CD4-positive, alpha-beta T cell treated with Interleukin-15 for 1 hour (primary cell): Measurements from ENCODE around the gene GLIS2.
A peak's percentile ranks its signal among the peaks of the same experiment; 100 is the strongest.

Experiments used
- DNase-seq: peaks from one replicate; pipeline ENCODE4 v3.0.0-alpha.2; 2020

The GLIS2 gene

DNA sequence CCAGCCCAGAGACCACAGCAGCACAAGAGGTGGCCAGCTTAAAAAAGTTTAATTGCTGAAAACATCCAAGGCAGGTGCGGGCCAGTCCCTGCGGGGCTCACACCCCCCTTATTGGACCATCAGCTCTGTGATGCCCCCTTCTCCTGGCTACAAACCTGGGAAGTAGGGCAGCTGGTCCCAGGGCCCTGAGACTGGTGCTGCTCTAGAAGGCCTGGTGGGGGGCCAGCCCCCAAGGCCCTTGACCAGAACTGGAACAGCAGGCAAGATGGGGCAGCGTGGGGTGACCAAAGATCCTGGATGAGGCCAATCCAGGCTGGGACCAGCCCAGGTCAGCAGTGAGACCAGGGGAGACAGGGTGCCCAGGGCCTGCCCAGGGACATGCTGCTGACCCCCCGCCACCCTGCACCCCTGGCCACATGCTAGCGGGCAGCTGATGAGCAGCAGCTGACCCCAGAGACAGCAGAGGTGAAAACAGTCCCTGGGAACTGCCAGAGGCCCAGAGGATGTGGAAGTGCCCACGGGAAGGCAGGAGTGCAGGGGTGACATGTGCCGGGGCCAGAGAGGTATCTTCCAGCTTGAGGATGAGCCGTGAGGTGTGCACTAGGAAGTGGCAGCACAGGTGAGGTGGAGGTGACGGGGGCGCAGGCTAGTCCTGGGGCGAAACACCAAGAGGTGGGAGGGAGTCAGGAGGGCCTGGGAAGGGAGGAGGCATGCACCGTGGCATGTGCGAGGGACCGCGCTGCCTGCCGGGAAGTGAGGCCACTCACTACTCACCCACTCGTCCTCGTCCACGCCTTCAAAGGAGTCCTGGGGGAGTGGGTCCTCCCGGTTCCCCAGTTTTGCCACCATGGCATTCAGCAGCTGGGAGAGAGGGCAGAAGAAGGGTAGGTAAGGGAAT is 38.9 kb downstream of the GLIS2 start:
- no peak for DNase-seq

GRCh38 chr16:4356820-4357219 is 41.0 kb downstream of the GLIS2 start:
- no peak for DNase-seq

DNA sequence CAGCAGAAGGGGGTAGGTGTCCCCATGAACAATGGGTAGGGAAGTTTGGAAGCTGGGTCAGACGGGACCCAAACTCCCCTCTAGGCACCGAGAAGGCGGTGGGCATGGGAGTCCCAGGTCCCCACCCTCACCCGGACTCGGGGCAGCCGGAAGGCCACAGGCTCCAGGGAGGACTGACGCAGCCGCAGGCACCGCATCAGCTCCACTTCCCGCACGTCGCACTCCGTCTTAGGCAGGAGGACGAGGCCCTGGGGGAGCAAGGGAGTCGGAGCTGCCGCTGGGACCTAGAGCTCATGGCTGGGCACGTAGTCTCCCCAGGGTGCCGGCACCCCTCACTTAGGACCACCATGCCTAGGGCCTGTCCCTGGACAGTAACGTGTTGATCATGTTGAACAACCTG is 42.4 kb downstream of the GLIS2 start:
- DNase-seq = no peak

GRCh38 chr16:4358831-4359561 is 43.1 kb downstream of the GLIS2 start:
- DNase-seq = peak; percentile 46

DNA sequence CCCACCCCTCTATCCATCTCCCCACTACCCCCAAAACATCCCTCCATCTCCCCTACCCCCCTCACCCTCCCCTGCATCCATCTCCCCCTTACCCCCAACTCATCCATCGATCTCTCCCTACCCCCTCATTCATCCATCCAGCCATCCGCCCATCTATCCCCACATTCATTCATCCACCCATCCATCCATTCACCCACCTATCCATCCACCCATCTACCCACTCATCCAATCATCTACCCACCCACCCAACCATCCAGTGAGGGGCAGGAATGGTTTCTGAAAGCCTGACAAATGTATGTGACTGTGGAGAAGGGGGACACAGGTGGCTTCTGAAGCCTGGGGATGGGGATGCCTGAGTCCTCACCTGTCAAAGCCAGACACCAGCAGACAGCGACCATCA is 44.0 kb downstream of the GLIS2 start:
- no peak for DNase-seq

DNA sequence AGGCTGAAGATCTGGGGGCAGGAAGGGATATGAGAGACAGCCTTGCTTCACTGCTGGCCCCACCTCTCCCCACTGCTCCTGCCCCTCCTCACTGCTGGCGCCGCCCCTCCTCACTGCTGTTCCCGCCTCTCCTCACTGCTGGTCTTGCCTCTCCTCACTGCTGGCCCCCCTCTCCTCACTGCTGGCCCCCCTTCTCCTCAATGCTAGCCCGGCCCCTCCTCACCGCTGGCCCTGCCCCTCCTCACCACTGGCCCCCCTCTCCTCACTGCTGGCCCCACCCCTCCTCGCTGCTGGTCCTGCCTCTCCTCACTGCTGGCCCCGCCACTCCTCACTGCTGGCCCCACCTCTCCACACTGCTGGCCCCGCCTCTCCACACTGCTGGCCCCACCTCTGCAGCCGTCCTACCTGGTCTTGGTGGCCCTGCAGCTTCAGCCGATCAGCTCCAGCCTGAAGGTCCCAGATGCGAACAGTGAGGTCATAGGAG is 44.7 kb downstream of the GLIS2 start:
- DNase-seq = no peak

- no peak for DNase-seq
Measured at GRCh38 chr16:4361033-4361943, 45.4 kb downstream of the GLIS2 start.

DNA sequence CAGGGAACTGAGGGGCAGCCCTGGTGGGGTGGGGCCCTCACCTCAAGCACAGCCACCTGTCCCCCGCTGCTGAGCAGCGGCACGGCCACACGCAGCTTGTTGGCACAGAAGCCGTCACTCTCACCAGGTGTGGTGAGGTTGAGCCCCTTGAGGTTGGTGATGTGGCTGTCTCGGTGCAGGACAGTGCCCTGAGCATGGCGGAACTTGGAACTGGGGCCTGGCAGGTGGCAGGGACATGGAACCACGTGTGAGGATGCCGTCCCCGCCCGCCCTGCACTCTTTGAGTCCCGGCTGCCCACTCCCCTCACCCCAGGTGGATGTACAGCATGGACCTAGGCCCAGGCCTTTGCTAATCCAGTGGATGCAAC is 46.1 kb downstream of the GLIS2 start:
- DNase-seq = no peak

DNA sequence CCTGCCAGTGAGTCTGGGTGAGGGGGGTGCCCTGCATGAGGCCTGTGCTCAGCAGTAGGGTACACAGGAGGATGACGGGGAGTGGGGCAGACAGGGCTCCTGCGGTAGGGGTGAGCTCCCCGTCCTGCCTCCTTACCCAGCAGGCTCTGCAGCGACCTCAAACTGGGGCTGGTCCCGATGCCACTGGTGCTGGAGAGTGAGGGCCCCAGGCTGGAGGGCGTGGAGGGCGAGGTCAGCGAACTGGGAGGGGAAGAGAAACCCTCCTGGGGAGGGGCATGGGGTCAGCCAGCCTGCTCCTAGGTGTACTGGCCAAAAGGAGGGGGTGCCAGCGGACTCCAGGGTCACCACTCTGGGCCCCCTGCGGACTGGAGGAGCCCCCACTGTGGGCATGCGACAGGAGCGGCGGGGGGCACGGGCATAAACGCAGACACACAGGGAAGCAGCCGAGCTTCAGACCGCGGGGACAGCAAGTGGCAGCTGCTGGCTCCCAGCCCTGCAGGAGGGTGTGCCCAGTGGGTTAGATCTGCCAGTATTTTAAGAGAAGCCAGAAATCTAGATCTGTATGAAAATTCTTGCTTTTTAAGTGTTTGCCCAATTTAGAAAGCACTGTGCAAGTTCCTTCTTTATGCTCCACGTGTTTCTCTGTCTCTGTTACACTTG is 46.7 kb downstream of the GLIS2 start:
- DNase-seq = no peak

GRCh38 chr16:4364196-4365013 is 48.5 kb downstream of the GLIS2 start:
- no peak for DNase-seq

DNA sequence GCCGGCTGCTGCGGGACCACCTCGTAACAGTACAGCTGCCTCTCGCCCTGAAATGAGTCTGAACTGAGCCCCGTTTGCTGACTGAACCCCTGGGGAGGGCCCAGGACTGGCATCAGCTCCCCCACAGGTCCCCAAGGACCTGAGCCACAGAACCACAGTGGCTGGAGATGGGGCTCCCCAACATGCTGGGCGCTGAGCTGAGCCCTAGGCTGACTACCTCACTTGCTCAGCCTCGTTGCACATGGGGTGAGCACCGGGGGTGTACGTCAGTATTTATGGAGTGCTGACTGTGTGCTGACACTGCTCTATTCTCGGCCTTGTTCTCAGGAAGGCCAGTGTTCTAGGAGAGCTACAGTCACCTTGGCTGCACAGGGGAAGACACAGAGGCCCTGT is 49.1 kb downstream of the GLIS2 start:
- DNase-seq = peak; percentile 62

DNA sequence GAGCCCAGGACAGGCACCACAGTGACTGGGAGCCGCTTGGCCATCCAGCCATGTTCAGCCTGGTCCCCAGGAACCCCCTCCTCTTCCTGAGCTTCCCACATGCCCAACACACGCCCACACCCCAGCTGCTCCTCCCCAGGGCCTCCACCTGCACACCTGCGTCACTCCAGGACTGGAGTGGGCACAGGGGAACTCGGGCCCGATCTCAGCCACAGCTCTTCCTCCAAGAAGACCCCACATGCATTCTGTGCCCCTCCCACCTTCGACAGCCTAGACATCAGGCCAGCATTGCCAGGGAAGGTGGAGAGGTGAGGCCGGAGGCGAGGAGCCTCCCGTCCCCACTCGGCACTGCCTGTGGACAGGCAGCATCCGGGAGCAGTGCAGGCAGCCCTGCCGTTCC is 49.7 kb downstream of the GLIS2 start:
- no peak for DNase-seq

- DNase-seq = no peak
Measured at GRCh38 chr16:4366016-4366415, 50.1 kb downstream of the GLIS2 start.

DNA sequence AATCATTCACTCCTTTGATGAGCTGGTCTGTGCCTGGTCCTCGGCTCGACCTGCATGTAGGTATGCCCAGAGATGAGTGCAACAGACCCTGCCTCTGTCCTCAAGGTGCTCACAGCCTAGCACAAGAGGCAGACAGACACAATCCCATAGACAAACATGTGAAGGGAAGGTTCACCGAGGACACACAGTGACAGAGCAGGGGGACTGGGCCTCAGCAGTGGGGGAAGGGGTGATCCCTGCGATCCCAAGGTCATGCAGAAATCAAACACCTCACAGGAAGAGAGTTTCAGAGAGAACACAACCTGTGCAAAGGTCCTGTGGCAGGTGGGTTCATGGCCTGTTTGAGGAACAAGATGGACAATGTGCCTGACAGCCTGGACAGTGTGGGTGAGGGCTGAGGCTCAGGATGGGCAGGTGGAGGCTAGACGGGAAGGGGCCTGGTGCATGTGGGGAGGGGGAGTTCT is 51.6 kb downstream of the GLIS2 start:
- no peak for DNase-seq

DNA sequence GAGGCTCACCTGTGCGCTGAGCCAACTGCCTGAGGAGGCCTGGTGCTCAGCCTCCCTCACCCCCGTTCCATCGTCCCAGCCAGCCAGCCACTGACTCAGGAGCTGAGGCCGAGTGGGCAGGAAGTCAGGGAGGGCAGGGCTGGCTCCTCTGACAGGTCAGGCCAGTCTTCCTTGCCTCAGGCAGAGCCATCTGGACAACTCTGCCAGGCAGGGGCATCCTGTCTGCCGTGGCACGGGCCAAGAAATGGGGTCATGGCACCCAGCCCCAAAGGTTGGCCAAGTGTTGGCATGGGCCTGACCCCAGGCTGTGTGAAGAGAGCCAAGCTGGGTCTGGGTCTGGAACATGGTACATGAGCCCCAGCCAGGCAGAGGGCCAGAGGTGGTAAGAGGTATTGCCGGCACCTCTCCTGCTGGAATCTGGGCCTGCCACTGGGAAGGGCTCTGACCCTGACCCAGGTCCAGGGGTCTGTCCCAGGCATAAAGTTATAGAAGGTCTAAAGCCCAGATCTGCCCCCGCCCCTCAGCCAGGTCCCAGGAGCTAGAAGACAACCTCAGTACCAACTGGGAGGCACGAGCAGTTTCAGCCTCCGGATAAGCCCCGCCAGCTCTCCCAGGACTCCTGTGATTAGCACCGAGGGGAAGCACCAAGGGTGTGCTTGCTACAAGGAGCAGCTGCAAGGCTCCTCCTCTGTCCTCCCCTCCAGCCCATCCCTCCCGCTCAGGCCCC is 53.3 kb downstream of the GLIS2 start:
- DNase-seq = no peak

- no peak for DNase-seq
Measured at GRCh38 chr16:4370151-4370550, 54.3 kb downstream of the GLIS2 start.

GRCh38 chr16:4370570-4371356 is 54.9 kb downstream of the GLIS2 start:
- no peak for DNase-seq

DNA sequence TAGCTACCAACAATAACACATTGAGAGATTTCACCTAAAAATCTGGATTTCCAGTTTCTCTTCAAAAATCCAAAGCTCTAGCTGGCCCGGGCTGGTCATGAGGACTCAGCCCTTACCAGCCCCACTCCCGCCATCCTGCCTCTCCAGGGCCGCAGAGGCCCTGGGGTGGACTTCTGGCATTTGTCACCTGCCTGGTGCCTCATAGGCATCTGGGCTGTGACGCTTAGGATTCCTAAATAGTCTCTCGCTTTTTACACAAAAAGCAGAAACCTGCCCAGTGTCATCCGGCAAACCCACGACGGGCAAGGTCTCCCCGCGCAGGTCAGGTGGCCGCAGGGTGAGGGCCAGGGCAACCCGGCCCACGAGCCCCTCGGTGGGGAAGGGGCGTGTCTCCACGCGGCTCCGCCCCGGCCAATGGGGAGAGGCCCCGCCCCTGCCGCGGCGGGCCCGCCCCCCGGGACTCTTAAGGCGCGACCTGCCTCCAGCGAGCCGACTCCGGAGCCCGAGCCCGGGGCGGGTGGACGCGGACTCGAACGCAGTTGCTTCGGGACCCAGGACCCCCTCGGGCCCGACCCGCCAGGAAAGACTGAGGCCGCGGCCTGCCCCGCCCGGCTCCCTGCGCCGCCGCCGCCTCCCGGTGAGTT is 55.6 kb downstream of the GLIS2 start, which contains the start of gene VASN:
VASN (plus strand) TSS at position 492 of the 644 bp plus-strand sequence. CDS start 9,030 bp downstream, outside the sequence.
- DNase-seq = peak; percentile 70

DNA sequence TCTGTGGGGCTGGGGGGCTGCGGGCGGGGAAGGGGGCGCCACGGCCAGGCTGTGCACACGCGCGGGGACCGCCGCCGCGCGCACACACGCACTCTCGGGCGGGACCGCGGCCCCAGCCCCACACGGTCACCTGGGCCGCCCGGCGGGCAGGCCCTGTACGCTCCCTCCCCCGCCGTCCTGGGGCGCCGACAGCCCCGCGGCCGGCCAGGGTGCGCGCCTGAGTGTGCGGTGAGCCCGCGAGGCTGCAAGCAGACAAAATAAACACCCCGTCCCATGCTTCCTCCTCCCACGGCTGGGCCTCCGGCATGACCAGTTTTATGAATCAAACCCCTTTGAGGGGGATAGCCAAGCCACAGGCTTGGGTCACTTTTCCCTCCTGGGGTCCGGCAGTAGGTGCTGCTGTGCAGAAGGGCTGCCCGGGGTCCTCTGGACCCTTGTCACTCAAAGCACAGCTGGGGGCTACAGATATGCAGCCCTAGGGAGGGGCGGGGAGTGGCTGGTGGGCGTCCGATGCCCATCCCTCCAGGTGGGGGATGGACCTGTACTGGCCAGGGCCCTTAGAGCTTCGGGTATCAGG is 56.2 kb downstream of the GLIS2 start:
- DNase-seq = no peak
